Stimulated activated CD4-positive, alpha-beta T cell treated with anti-CD3 and anti-CD28 coated beads, Interleukin-1b, Interleukin-23, amount 100 ng/mL, for 4 hours (primary cell): ENCODE data around the gene CWC15.
"Not testable (repeated sequence)": the region's sequence is repeated elsewhere in the genome, so short reads cannot be mapped to it uniquely, and the experiment has no call there.

Source experiments
- DNase-seq, 2 donors: peaks; one replicate each; pipeline ENCODE4 v3.0.0-alpha.2; 2020; ENCODE audit warnings: low read depth in 2 of 2

CWC15 gene

GRCh38 chr11:94954753-94955152 lies 18.6 kb downstream of the CWC15 start:
- DNase-seq = no peak

DNA sequence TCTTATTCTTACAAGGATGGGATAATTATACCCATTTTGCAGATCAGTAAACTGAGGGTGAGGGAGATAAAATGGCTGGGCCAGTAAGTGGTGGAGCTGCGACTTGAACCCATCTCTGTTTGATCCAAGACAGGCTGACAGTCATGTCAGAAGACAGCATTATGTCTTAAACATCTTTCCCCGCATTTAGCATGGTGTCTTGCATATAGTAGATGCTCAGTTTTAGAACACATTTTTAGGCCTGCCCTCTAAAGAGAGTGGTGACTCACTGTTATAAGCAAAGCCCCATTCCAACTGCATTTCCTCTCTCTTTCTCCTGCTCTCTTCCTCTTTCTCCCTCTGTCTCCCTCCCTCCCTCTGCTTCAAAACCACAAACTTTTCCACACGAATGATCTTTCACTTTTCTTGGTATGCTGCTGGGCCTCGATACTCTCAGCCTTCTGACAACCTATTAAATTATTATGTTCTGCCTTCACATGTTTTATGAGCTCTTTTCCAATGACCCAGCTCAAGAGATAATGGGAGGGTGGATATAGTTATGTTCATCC lies 25.2 kb downstream of the CWC15 start:
- no peak for DNase-seq

GRCh38 chr11:94946812-94947211 lies 26.5 kb downstream of the CWC15 start:
- DNase-seq = no peak

DNA sequence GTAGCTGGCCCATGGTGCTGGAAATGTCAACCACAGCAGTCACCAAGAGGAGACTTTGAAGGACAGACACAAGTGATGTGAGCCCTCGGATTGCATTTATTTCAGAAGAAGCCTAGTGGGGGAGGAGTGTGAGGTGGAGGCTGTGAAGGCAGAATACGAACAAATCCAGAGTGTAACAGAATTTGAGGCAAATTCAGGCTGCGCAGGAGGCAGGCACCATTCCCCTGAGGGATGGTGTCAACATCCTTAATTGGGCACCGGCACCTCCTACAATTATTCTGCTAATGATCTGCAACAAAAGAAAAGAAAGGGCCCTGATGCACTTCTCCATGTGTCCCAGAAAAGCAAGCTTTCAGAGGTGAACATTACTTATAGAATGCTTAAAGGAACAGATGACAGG lies 32.2 kb downstream of the CWC15 start:
- no peak for DNase-seq

DNA sequence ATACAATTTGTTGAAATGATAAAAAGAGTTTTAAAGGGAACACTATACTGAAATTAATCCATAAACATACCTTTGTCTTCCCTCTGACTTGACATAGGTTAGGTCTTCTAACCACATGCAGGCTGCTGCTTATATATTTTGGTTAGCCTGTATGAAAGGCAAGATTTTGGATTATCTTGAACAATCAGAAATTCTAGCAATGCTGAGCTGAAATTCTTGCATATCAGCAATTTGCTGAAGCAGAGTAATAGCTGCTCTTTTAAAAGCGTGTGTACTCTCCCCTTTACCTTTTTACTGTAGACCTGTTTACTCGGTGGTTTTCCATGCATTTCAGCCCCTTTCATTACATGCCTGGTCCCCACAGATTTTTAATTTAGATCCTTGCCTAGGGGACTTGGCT lies 34.0 kb downstream of the CWC15 start:
- DNase-seq = no peak

- no peak for DNase-seq
These were observed 35.0 kb downstream of the CWC15 start for GRCh38 chr11:94938095-94939055.

- DNase-seq = no peak
These were observed 38.5 kb downstream of the CWC15 start for GRCh38 chr11:94934846-94935245.

GRCh38 chr11:94934362-94934761 lies 39.0 kb downstream of the CWC15 start:
- DNase-seq = no peak

DNA sequence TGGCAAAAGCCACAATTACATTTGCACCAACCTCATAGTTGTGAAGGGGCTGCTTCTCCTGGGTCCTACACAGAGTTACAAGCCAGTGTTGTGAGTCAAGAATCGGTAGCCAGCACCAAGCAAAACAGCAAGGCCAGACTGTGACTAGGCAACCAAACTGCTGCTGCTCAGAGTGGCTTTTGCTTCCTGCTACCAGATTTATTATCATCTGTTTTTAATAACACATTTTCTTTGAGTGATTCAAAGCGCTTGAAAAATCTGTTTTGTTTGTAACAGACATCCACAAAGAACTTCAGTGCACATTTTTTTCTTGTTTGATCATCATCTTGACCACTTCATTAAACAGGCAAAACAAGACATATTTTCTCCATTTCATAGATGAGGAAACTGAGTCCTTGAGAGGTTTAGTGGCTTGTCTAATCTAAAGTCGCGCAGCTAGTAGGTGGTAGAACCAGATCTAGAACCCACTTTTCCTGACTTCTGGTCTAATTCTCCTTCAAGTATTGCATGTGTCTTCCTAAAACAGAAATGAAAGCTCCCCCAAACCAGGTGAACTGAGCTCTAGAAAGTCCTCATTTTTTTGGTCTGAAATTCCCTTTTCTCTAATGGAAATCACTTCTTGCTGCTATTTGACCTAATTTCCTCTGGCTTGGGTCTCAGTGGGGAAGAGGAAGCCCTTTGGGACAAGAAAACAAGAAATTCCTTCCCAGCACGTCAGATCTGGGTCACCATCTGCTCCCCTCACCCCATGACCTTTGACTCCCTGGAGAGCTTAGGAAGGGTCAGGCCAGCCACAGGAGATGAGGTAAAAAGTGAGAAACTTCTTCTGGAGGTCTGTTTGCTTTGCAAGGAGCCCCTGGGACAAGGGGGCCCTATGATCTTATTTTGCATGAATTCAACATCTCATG lies 39.9 kb downstream of the CWC15 start:
- DNase-seq = no peak

DNA sequence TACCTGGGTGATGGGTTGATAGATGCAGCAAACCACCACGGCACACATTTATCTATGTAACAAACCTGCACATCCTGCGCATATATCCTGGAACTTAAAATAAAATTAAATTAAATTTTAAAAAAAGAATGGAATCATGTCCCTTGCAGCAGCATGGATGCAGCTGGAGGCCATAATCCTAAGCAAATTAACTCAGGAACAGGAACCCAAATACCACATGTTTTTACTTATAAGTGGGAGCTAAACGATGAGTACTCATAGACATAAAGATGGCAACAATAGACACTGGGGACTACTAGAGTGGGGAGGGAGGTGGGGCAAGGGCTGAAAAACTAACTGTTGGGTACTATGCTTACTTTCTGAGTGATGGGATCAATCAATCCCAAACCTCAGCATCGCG lies 40.9 kb downstream of the CWC15 start:
- no peak for DNase-seq

- not testable (repeated sequence) for DNase-seq
These were observed 41.3 kb downstream of the CWC15 start for GRCh38 chr11:94932072-94932471.

DNA sequence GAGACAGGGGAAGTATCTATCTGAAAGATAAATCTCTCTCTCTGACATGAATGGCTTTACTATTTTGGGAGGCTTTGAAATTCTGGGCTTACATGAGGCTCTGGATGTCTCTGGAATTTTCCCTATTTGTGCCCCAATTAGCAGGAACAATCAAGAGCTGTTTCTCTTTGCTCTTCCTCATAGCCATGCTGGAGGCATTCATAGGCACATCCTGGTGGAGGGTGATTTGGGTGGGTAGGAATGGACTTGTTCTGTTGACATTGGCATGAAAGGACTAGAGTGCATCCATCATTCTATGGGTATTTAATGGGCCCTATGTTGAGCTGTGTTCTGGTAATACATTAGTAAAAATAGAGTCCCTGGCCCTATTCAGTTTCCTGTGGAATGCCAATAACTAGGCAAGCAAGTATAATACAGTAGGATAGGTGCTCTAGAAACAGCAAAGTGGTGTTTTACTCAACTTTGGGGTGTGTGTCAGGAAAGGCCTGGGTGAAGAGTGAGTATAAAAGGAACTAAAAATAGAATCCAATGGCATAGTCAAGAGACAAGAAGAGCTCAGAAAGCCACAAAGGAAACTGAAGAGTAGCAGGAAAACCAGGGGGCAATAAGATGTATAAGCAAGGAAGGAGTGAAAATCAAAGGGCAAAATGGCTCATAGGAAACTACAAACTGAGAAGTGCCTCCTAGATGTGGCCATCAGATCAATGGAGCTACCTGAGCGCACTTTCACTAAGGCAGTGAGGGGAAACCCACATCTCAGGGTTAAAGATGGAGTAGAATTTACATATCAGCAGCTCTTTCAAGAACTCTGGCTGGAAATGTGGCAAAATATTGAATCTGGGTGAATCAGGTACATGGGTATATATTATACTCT lies 45.0 kb downstream of the CWC15 start:
- no peak for DNase-seq

DNA sequence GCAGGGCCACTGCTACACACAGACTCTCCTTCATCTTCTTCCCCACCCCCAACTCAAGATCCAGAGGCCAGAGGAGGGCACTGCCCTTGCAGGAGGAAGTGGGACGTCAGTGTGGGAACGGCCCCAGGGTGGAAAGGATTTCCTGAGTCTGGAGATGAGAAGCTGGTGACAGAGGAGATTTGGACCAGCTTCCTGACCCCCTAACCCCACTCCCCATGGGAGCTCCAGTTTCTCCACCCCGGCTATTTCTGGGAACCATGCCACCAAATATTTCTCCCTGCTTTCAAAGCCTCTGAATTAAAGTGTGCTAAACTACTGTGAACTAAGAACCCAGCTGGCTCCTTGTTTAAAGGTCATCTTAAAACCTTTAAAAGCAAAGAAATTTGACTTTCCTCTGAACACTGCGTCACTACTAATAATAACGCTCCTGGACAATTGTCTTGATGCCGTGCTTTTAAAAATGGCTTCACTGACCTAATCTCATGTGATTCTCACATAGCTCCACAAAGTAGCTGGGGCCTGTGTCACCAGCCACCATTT lies 46.6 kb downstream of the CWC15 start:
- no peak for DNase-seq

DNA sequence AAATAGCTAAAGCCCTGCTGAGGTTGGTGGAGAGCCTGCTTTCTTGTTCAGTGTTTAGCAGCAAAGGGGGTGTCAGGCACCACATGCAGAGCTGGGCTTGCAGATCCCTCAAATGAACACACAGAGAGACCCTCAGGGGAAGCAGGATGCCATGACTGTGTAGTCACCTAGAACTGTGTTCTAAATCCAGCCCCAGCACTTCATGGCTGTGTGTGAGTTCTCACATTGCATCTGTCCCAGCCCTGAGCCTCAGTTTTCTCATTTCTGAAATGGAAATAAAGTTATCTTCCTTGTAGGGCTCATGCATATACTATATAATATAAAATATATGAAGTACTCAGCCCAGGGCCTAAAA lies 47.1 kb downstream of the CWC15 start:
- no peak for DNase-seq

GRCh38 chr11:94925422-94926270 lies 47.7 kb downstream of the CWC15 start:
- no peak for DNase-seq

DNA sequence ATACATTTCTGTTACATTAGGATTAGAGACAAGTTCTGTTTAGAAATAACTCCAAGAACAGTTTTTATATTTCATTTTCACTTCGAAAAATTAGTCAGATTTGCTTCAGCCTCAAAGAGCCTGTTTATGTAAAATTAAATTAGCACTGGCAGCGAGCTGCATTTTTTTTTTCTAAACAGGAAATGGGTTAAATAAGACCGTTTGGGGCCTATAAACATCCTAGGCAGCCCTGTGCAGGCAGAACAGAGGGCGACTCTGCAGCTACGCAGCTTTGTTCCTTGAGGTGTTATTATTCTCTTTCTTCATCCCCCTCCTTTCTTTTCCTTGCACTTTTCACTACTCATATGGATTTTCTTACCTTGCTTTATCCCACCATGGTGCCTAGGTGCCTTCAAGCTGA lies 48.7 kb downstream of the CWC15 start:
- no peak for DNase-seq

- no peak for DNase-seq
These were observed 49.2 kb downstream of the CWC15 start for GRCh38 chr11:94924171-94924572.

GRCh38 chr11:94923004-94923334 lies 50.4 kb downstream of the CWC15 start:
- DNase-seq = no peak

DNA sequence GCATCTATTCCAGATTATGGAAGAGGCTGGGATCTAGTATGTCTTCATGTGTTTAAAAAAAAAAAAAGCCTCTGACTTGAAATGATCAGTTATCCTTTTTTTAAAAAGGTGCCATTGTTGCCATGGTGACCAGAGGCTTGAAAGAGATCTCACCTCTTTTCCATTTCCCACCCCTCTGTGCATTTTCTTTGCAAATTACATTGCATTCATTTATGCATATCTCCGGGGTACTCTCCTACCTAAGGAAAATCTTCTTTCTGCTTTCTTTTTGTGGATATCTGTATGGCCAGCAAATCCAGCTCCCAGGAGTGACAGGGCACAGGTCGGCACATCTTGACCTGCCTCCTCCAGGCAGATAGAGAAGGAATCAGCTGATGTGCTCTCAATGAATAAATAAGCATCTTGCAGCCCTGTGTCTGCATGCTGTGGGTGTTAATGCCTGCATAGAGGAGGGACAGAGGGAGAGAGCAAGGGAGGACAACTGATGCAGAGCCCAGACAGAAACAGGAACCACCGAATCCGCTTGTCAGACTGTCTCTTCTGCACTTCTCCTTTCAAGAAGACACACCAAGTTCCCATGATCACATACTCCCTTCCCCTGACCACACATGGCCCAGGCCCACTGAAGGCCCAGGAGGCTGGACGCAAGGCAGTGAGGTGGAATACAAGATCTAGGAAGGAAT lies 50.9 kb downstream of the CWC15 start:
- no peak for DNase-seq

GRCh38 chr11:94920311-94920710 lies 53.0 kb downstream of the CWC15 start:
- no peak for DNase-seq
